NCI-H2227 (cell line): ENCODE results near the gene ANO2.

ENCODE experiments used
- DNase-seq: peaks from one replicate; lab custom pipeline; 2025; ENCODE audit not compliant: unreplicated experiment; lab: John Stamatoyannopoulos, UW

The ANO2 gene

DNA sequence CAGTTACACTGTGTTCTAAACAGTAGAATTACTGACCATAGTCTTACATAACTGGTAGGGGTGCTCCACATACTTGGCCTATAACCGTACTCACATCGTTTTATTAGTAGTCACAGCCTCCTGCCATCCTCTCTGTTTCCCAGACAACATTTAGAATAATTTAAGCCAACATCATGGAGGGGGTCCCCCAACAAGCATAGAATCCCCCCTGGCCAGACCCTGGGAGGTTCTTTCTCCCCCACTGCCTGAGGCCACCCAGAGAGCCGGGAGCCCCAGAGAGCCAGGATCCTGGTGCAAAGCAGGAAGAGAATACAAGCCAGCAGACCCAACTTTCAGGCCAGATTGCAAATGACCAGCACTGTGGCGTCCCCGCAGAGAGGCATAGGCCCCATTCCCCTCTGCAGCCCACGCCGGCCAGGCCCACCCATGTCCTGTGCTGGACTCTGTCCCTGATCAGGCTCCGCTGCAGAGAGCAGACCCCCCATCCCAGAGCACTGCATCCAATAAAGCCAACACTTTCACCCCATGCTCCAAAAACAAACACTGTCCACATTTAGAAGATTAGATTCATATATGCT lies 317.9 kb downstream of the ANO2 start:
- no peak for DNase-seq

DNA sequence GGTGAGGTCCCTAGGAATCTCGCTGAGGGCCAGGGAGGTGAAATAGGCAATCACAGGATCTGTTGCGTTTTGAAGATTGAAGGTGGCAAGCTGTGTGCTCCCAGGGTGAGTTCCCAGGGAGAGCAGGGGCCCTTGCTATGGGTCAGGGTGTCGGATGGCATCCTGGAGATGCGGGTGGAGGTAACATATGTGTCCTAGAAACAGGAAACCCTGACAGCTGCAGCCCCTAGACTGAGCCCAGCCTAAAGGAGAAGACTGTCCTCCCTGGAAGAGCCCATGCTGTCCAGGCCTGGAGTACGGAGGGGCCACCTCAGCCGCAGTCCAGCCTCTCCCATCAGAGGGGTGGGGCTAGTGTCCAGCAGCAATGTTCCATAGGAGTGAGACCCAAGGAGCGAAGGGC lies 318.9 kb downstream of the ANO2 start:
- no peak for DNase-seq

DNA sequence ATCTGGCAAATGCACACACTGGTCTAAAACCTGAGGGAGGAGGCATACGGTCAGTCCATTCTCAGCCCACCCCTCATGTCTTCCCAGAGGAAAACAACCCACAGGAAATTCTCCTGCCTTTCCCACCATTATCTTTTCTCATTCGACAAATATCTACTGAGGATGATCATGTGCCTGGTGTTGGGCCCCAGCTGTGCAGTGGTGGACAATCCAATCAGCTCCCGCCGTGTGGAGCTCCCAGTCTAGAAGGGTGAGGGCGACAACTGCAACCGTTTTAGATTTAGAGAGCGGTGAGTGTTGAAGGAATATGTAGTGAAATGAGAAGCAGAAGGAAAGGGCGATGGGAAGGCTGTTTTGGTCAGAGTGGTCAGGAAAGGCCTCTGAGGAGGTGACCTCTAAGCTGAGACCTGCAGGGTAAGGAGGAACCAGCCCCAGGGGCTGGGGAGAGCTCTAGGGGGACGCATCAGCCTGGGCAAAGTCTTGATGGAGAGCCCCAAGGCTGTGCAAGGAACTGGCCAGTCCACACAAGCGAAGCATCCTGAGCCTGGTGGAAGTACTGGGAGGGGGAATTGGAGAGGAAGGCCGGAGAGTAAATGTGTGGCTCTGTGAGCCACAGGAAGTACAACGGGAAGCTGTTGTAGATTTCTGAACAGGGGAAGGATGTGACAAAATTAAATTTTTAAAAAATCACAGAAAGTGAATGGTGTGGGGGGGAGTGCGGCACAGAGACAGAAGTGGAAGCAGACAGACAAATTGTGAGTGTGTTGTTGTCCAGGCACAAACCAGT lies 320.4 kb downstream of the ANO2 start:
- DNase-seq, result no peak

DNA sequence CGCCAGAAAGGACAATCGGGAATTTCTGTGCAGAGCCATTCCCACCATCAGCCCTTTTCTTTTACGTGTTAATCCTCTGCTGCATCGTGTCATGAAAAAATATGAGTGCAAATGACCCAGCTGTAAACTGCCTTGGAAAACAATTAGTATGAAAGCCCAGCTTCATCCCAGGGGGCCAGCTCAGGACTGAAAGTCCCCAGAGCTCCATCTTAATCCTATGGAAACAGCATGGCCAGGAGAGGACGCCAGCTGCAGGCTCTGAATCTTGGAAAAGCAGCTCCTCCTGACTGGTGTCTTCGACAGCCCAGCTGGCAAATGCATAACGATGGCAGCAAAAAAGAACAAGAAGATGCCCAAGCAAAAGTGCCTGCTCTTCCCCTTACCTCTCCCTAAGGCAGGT lies 321.6 kb downstream of the ANO2 start:
- no peak for DNase-seq

DNA sequence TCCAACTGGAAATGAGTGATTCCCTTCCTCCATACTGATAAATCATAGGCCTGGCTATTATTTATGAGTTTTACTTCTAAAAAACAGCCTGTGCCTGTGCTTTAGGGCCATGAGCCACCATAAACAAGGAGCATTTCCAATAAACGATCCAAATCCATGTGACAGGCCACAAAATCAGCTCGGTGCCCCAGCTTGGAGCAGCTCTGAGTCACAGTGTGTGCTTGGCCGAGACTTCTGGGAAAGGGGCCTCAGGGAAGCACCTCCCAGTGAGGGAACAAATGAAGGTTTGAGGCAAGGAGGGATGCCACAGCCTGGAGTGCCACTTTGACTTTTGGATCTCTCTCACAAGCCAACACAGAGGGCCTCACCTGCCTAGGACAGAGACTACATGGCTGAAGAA lies 322.8 kb downstream of the ANO2 start:
- no peak for DNase-seq

DNA sequence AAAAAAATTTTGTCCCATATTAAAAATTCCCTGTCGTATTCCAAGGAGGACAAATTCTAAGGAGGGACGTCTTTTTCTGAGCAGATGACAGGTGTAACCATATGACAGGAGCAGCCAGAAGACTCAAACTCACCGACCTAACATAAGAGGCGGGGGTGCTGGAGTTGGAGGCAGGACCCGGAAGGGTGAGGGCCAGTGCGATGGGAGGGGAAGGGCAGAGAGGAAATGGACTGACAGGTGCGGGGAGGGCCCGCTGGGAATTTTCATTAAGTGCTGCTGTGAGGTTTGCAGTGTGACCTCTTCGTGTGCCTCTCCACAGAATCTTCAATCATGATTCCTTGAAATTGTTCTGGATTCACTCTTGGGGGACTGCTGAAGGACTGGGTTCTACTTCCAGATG lies 323.7 kb downstream of the ANO2 start:
- no peak for DNase-seq

DNA sequence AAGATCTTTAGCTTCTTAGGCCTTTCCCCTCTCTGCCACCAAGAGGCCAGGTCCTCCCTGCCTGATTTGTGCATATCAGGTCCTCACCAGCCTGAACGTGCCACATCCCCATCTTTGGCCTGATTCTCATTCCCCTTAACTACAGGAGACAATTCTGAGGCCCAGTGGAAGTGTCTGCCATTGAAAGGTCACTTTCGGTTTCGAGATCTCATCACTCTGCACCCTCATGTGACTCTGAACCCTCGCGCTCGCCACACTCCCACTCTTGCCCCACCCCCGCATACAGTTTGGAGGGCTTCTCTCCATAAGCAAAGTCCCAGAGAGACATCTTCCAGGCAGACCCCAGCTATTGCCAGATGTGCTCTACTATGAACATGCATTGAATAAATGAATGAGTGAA lies 324.2 kb downstream of the ANO2 start:
- DNase-seq, result no peak

DNA sequence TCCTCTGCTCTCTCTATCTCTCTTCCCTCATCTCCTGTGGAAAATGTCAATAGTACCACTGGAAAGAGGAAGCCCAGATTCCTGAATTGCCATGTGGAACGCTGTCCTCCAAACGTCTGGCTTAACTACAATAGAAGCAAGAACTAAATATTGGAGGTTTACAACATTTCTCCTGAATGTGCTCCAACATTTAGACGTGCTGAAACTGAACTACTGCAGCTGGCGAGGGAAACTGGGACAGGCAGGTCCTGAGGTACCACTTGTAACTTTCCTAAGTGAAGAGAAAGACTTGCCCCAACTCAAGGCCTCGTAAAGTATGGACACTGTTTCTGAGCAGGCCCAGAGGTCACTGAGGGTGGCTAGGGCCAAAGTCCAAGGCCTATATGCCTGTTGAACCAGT lies 325.4 kb downstream of the ANO2 start:
- DNase-seq, result no peak

DNA sequence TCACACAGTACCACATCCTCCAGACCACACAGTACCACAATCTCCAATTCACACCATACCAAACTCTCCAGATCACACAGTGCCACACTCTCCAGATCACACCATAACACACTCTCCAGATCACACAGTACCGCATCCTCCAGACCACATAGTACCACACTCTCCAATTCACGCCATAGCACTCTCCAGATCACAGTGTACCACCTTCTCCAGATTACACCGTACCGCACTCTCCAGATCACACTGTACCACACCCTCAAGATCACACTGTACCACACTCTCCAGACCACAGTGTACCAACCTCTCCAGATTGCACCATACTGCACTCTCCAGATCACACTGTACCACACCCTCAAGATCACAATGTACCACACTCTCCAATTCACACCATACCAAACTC lies 328.2 kb downstream of the ANO2 start:
- DNase-seq, result no peak

DNA sequence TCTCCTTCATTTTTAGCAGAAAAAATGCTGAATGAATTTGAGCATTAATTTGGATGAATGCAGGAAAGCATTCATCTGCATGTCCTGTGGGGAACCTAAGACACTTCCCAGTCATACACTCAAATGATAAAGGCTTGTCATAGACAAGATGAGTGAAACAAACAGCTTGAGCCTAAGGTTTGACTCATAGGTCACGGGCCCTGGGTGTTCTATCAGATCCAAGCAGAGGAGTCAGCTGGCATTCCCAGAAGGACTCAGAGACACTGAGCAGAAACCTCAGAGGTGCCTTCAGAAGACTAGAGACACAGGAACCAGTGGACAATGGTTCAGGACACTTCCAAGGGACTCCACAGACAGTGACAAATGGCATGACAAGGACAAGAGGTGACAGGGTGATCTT lies 329.3 kb downstream of the ANO2 start:
- no peak for DNase-seq

DNA sequence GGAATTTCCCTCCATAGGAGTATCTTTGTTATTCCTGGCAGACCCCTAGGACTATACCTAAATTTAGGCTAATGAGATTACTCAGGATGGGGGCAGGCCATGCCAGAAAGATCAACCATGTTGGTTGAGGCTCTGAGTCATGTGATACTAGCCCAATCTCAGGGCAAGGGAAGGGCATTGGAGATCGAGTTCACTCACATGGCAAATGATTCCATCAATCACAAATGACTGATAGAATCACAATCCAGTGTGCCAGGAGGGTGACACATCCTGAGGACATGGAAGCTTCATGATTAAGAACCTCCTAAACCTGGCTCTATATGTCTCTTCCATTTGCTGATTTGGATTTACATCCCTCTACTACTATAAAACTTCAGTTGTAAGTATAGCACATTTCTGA lies 330.8 kb downstream of the ANO2 start:
- no peak for DNase-seq

DNA sequence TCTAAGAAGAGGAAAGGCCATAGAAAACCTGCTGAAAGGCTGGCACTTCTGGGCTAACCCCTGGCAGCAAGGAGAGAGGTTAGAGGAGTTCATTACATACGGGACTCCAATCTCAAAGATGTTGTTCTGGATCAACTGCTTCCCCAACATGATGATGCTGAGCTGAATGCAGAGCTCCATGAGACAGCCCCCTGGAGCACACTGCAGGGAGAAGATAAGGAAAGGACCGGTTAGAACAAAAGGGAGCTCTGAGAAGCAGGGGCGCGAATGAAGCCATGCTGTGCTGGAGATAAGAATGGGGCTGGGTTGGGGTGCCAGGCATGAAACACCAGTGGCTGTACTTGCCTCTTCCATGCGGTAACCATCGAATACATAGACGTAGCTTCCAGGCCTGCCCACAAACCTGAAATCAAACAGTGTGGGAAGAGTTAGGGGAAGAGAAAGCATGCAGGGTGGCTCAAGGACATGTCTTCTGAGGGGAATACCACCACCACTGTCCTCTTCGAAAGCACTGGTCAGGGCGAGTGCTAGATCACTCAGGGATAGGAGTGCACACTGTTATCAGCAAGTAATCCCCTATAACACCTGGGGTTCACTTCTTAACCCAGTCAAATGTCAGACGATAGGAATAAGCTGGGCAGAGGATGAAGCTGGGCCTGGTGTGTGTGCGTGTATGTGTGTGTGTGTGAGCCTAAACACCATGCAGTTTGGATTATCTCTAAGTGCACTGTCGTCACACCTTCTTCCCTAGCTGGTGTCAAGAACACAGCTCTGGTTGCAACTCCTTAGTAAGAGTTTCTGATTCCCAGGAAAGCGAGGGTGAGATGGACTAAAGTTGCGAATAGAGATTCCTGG lies 332.3 kb downstream of the ANO2 start:
- DNase-seq, result no peak

DNA sequence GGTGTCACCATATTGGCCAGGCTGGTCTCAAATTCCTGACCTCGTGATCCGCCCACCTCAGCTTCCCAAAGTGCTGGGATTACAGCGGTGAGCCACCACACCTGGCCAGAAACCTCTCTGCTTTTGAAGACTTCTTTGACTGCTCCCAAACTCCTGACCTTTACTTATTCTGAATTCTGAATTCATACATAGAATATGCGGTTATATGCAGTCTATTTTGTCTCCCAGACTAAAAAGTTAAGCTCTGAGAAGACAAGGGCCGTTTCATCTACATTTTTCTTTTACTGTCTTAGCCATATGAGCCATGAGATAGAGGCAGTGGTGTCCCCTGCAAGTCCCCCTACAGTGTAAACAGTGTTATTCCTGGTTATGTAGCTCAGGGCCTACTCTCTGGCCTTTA lies 333.9 kb downstream of the ANO2 start:
- no peak for DNase-seq

DNA sequence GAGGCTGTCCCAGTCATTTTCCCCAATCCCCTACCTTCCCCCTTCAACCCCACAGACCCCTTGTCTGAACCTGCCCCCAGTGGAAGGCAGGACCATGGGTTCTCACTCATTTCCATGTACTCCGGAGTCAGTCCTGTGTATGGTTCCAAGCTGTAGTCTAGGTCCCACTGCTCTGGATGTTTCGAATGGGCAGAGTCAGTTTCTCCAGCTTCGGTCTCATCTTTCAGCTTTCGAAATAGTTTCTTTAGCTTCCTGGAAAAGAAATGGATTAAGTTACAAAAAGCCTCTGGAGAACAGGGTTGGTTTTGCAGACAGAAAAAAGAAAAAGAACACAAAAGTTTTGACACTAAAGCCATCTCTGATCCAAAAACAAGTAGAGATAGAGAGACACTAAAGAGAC lies 345.7 kb downstream of the ANO2 start:
- no peak for DNase-seq

DNA sequence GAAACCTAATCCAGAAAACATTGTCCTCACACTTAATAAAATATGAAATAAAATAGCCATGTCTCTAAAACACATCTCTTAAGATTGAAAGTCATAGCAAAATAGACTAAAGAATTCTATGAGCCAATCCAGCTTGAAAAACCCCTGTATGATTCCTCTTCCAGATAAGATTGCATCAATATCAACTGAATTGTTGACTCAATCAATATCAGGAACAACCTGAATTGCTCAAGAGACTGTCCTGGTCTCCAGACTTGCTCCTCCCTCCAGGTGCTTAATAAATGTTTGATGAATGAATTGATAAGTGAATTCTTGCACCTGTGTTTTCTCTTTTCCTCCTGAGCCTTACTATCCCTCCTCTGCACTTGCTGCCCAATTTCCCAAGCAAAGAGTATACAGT lies 351.1 kb downstream of the ANO2 start:
- DNase-seq, result no peak

DNA sequence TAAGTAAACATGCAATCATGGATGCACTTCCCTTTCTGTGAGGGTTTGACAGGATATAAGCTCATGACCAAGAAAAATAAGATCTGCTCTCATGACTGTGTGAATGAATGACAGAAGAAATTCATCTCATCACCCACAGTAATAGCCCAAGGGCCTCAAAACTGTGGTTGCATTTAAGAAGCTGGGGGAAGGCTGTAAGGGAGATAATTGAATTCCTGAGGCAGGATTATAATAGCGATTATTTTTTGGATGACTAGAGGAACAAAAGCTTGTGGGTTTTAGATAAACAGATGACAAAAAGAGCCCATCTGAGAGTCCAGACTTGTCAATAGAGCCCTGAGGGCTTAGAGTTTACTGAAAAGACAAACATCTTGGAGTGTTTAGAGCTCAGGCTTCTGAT lies 352.0 kb downstream of the ANO2 start:
- DNase-seq, result no peak

DNA sequence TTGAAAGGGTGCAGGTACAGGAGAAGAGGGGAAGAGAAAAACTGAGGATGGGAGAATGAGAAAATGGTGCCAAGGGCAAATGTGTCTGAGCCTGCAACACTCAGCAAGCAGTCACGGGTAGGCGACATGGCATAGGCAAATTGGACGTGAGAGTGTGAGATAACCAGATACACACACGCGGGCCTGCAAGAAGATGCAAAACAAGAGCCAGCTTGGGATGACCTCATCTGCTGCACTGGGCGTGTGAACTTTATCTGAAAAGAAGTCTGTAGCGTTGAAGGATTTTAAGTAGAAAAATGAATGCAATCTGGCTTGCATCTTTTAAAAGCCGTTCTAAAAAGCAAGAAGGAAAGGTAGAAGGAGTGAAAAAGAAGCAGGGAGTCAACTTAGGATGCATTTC lies 352.7 kb downstream of the ANO2 start:
- no peak for DNase-seq

DNA sequence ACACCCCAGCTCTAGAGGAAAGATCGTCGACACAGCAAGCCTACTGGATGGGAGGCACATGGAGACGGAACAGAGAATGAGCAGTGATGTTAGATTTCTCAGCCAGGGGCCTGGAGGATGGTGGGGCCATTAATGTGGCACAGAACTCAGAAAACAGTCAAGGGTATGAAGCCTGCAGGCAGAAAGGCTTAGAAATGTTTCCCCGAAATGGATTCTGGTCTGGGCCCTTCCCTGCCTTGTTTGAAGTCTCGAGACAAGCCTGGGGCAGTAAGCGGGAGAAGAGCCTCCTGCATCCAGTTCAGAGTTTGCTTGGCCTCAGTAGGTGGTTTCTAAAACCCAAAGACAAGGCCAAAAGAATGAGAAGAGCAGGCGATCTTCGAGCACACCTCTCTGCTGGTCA lies 354.7 kb downstream of the ANO2 start:
- DNase-seq, result no peak

DNA sequence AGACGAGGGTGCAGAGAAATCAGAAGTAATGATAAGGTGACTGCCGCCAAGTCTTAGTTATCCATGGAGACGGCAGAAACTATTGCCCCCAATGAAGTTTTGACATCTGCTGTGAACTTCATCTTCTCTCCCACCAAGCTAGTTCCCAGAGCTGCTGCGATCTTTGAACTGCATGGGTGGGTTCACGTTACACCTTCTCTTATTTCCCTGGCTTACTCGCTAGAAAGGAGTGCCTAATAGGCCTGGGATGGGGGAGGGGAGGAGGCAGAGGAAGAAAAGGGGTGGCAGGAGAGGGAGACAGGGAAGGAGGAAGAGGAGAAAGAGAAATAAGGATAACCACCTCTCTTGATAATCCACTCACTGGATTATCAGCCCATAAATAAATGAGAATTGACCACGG lies 356.0 kb downstream of the ANO2 start:
- no peak for DNase-seq

DNA sequence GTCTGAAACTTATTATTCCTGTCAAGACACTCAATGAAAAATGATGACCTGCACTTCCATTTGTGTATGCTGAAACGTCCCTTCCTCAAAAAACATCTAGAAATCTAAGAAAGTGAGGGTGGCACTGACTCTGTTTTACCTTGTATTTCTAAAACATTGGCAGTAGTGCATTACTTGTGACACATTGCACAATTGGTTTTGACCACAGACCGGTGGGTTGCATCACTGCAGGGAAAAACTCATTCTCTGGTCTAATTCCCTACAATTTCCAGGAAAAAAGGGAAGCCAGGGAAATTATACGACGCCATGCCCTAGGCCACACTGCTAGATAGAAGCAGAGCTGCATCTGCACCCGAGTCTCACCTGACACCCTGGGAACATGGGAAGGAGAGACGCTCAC lies 356.5 kb downstream of the ANO2 start:
- no peak for DNase-seq

DNA sequence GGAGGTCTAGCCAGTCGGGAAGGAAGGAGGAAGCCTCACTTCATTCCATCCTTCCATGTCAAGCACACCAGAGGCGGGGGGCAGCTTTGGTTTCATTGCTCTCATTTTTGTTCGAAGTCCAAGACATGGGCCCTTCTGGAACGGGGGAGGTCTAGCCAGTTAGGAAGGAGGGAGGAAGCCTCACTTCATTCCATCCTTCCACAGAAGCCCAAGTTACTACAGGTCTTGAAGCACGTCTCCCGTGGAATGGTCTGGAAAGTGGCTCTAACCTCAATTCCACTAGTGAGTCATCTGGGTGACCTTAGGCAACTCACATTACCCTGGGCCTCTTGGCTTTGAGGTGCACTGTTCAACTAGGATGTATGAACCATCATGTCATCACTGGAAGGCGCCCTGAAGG lies 356.9 kb downstream of the ANO2 start:
- DNase-seq, result no peak

DNA sequence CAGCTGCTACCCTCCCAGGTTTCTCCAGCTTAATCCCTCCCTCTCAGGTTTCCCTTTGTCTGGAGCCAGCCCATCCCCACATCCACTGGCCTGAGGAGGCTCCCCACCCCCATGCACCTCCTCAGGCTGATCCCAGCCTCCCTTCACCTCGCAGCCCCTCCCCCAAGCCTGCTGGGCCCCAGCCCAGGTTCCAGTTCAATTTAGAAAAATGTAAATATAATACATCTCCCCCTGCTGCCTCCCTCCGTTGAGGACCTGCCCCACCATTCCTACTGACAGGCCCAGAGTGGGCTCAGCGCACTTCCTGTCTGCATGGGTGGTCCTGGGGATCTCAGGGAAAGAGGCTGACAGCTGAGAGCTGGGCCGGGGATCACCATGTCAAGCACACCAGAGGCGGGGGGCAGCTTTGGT lies 357.3 kb downstream of the ANO2 start:
- no peak for DNase-seq
